H9 (cell line): ENCODE results near the gene NAA16. TPM values are rescaled to one million over a fixed set of nuclear protein-coding genes. Genes with fewer than 3 reads are reported as not detected.

Source experiments
- DNase-seq: peaks from one replicate; pipeline ENCODE4 v3.0.0-alpha.2; 2017
- H2AFZ ChIP-seq: one replicate; pipeline ENCODE4 v1.6.1; 2013; ENCODE audit warnings: mild to moderate bottlenecking, low read length, control low read depth, moderate library complexity
- H2AK5ac ChIP-seq: 2 replicates; pipeline ENCODE4 v1.6.1; 2013; ENCODE audit warnings: low read length, control low read depth, mixed read lengths; ENCODE audit not compliant: insufficient read length
- H2BK120ac ChIP-seq: one replicate; pipeline ENCODE4 v1.6.1; 2013; ENCODE audit warnings: low read depth, mild to moderate bottlenecking, low read length, control low read depth, inconsistent platforms; ENCODE audit not compliant: poor library complexity, severe bottlenecking
- H2BK12ac ChIP-seq: 2 replicates; pipeline ENCODE4 v1.6.1; 2013; ENCODE audit warnings: low read length, control low read depth, mixed read lengths, low read depth; ENCODE audit not compliant: insufficient read length
- H2BK15ac ChIP-seq: 2 replicates; pipeline ENCODE4 v1.6.1; 2013; ENCODE audit warnings: low read depth, low read length, control low read depth
- H2BK20ac ChIP-seq: one replicate; pipeline ENCODE4 v1.6.1; 2013; ENCODE audit warnings: low read depth, mild to moderate bottlenecking, low read length, control low read depth, inconsistent platforms; ENCODE audit not compliant: poor library complexity, severe bottlenecking
- H2BK5ac ChIP-seq: 2 replicates; pipeline ENCODE4 v1.6.1; 2013; ENCODE audit warnings: low read length, control low read depth, mixed read lengths; ENCODE audit not compliant: insufficient read length
- H3K14ac ChIP-seq: 2 replicates; pipeline ENCODE4 v1.6.1; 2013; ENCODE audit warnings: low read length, control low read depth; ENCODE audit not compliant: insufficient read depth
- H3K18ac ChIP-seq: 2 replicates; pipeline ENCODE4 v1.6.1; 2013; ENCODE audit warnings: low read depth, mild to moderate bottlenecking, mixed read lengths, low read length, control low read depth; ENCODE audit not compliant: insufficient read length
- H3K23ac ChIP-seq: 2 replicates; pipeline ENCODE4 v1.6.1; 2013; ENCODE audit warnings: low read length, control low read depth, mixed read lengths, low read depth; ENCODE audit not compliant: insufficient read length
- H3K23me2 ChIP-seq: 2 replicates; pipeline ENCODE4 v1.6.1; 2013; ENCODE audit warnings: low read depth, mild to moderate bottlenecking, mixed read lengths, low read length, control low read depth; ENCODE audit not compliant: insufficient read length, poor library complexity, severe bottlenecking
- H3K27ac ChIP-seq: 2 replicates; pipeline ENCODE4 v1.5.1; 2013; ENCODE audit warnings: low read length, control low read depth, mixed read lengths, low read depth; ENCODE audit not compliant: insufficient read length
- H3K27me3 ChIP-seq: 2 replicates; pipeline ENCODE4 v1.6.1; 2013; ENCODE audit warnings: low read length, control low read depth, inconsistent platforms; ENCODE audit not compliant: insufficient read depth
- H3K4ac ChIP-seq: 2 replicates; pipeline ENCODE4 v1.6.1; 2013; ENCODE audit warnings: low read depth, mild to moderate bottlenecking, control low read depth, inconsistent platforms, low read length, moderate library complexity
- H3K4me1 ChIP-seq: 2 replicates; pipeline ENCODE4 v1.6.1; 2013; ENCODE audit warnings: low read length, control low read depth, inconsistent platforms; ENCODE audit not compliant: insufficient read depth
- H3K4me2 ChIP-seq: 2 replicates; pipeline ENCODE4 v1.6.1; 2013; ENCODE audit warnings: low read length, control low read depth, mixed read lengths; ENCODE audit not compliant: insufficient read length, insufficient read depth
- H3K56ac ChIP-seq: 2 replicates; pipeline ENCODE4 v1.6.1; 2013; ENCODE audit warnings: low read depth, mild to moderate bottlenecking, mixed read lengths, low read length, control low read depth; ENCODE audit not compliant: insufficient read length
- H3K79me1 ChIP-seq: 2 replicates; pipeline ENCODE4 v1.6.1; 2013; ENCODE audit warnings: low read depth, mild to moderate bottlenecking, moderate library complexity, low read length, control low read depth, inconsistent platforms; ENCODE audit not compliant: insufficient read depth, poor library complexity, severe bottlenecking
- H3K79me2 ChIP-seq: 2 replicates; pipeline ENCODE4 v1.6.1; 2013; ENCODE audit warnings: low read length, control low read depth, inconsistent platforms; ENCODE audit not compliant: insufficient read depth
- H3K9ac ChIP-seq: 2 replicates; pipeline ENCODE4 v1.6.1; 2013; ENCODE audit warnings: low read length, control low read depth, mixed read lengths; ENCODE audit not compliant: insufficient read length; ENCODE audit errors: extremely low read depth
- H3K9me3 ChIP-seq: one replicate; pipeline ENCODE4 v1.6.1; 2013; ENCODE audit warnings: low read depth, low read length, inconsistent platforms; ENCODE audit not compliant: control insufficient read depth
- H3T11ph ChIP-seq: one replicate; pipeline ENCODE4 v1.6.1; 2013; ENCODE audit warnings: mild to moderate bottlenecking, low read length, control low read depth, inconsistent platforms
- H4K20me1 ChIP-seq: one replicate; pipeline ENCODE4 v1.6.1; 2013; ENCODE audit not compliant: control insufficient read depth, insufficient read length, insufficient read depth
- H4K5ac ChIP-seq: 2 replicates; pipeline ENCODE4 v1.6.1; 2013; ENCODE audit warnings: low read depth, mild to moderate bottlenecking, mixed read lengths, low read length, control low read depth; ENCODE audit not compliant: insufficient read length
- H4K8ac ChIP-seq: replicated peaks from 2 replicates; pipeline ENCODE4 v1.6.1; 2013; ENCODE audit warnings: low read length, control low read depth, mixed read lengths, low read depth; ENCODE audit not compliant: insufficient read length
- H4K91ac ChIP-seq: 2 replicates; pipeline ENCODE4 v1.6.1; 2013; ENCODE audit warnings: low read depth, mild to moderate bottlenecking, moderate library complexity, mixed read lengths, low read length, control low read depth; ENCODE audit not compliant: insufficient read length
- H3K27ac Mint-ChIP-seq, 3 experiments: 2 replicates in 2 of 3; 3 replicates in 1 of 3; pipeline ENCODE4 v1.8.0; 2020 to 2021; ENCODE audit warnings: mixed read lengths in 3 of 3, mild to moderate bottlenecking in 1 of 3, moderate library complexity in 1 of 3
- H3K27me3 Mint-ChIP-seq: 2 replicates; pipeline ENCODE4 v1.8.0; 2021; ENCODE audit warnings: low read depth, mild to moderate bottlenecking, moderate library complexity, mixed read lengths
- H3K36me3 Mint-ChIP-seq, 3 experiments: 2 replicates in 2 of 3; 3 replicates in 1 of 3; pipeline ENCODE4 v1.8.0; 2020 to 2021; ENCODE audit warnings: low read depth in 3 of 3, mixed read lengths in 3 of 3; ENCODE audit not compliant: insufficient read depth in 1 of 3
- H3K4me1 Mint-ChIP-seq, 2 experiments: 2 replicates each; pipeline ENCODE4 v1.8.0; 2020; ENCODE audit warnings: mixed read lengths in 2 of 2
- H3K4me3 Mint-ChIP-seq, 2 experiments: 2 replicates in 1 of 2; 3 replicates in 1 of 2; pipeline ENCODE4 v1.8.0; 2020 to 2021; ENCODE audit warnings: mild to moderate bottlenecking in 2 of 2, mixed read lengths in 2 of 2, moderate library complexity in 1 of 2
- H3K9me3 Mint-ChIP-seq, 2 experiments: 2 replicates in 1 of 2; 3 replicates in 1 of 2; pipeline ENCODE4 v1.8.0; 2020; ENCODE audit warnings: mild to moderate bottlenecking in 2 of 2, mixed read lengths in 2 of 2, moderate library complexity in 1 of 2
- CTCF ChIP-seq: fragments of 200-600 bp; sonication (generic); conservative IDR thresholded peaks from 3 replicates; pipeline ENCODE4 v1.8.0; 2021; ENCODE audit warnings: antibody characterized with exemption, mild to moderate bottlenecking
- WGBS: extraction: QIAGEN DNeasy Blood & Tissue Kit; methylation state at CpG from one replicate; pipeline ENCODE4 v1.1.7; 2013; ENCODE audit warnings: missing lambda C conversion rate, low lambda C conversion rate, mixed read lengths; ENCODE audit not compliant: insufficient read length; ENCODE audit errors: extremely low coverage; 5-methylcytosine and 5-hydroxymethylcytosine counted together
- total RNA-seq: library from RNA; stranded (reverse); gene quantifications from 2 replicates; pipeline ENCODE4 v1.2.1, GENCODE V29; 2021

Gene NAA16
- total RNA-seq, 1 experiment from 2014 or later: 37.7 TPM

- Histone ChIP-seq H3K56ac (no peak overlapping the region), H4K91ac (no peak overlapping the region), H3K18ac (no peak overlapping the region), H3K27me3 (no peaks in the 10 kb centered on the region), H4K8ac (no peak overlapping the region), H3K9ac (no peak overlapping the region), H3K79me2 (no peaks in the 10 kb centered on the region), H3K4ac (no peak overlapping the region), H3K27ac (no peak overlapping the region), H3K9me3 (no peaks in the 10 kb centered on the region), H3K14ac (no peak overlapping the region), H3K4me2 (no peak overlapping the region), H3K4me1 (no peaks in the 10 kb centered on the region), H2AK5ac (no peak overlapping the region), H2BK15ac (no peak overlapping the region), H3K23ac (no peak overlapping the region), H2BK120ac (no peak overlapping the region), H2BK12ac (no peak overlapping the region), H4K20me1 (no peaks in the 10 kb centered on the region), H2BK20ac (no peak overlapping the region), H3K79me1 (no peaks in the 10 kb centered on the region), H2AFZ (no peak overlapping the region), H3K23me2 (no peaks in the 10 kb centered on the region), H3T11ph (no peak overlapping the region), H4K5ac (no peak overlapping the region), H2BK5ac (no peak overlapping the region)
- Mint-ChIP-seq H3K27me3 (no peaks in the 10 kb centered on the region), H3K9me3 (no peaks in the 10 kb centered on the region), H3K36me3 (peaks cover 33 to 75% (median 61%) of the 10 kb centered on the region in 3 experiments), H3K4me1 (no peaks in the 10 kb centered on the region), H3K4me3 (no peak overlapping the region), H3K27ac (no peak overlapping the region)
- no CpG with 5 or more reads among the region's 2 CpGs for WGBS
- no peak for TF ChIP-seq CTCF
- DNase-seq: no peak
These were observed 53.0 kb downstream of the NAA16 start for GRCh38 chr13:41364043-41364442.
